IMR-90 (cell line): ENCODE data around the gene BAZ2A. TPM values are rescaled to one million over a fixed set of nuclear protein-coding genes. Genes with fewer than 3 reads are reported as not detected.

Experiments
- ATAC-seq: fragments of 200-7000 bp; cut with Tn5 transposase; 2 replicates; pipeline ENCODE4 v1.9.1; 2020; ENCODE audit warnings: low read depth, mild to moderate bottlenecking, moderate library complexity
- BruUV-seq: library from RNA; stranded (reverse); fragments of 400-500 nt; replicated peaks from 2 replicates; lab custom pipeline; 2021; lab: Mats Ljungman, UMichigan
- CTCF ChIA-PET: fragments of 300-600 bp; formaldehyde crosslinking; extraction: SDS; loops from one replicate; lab custom pipeline; 2021; ENCODE audit warnings: antibody characterized with exemption; lab: Yijun Ruan, JAX
- POLR2A ChIA-PET: fragments of 300-600 bp; sonication (Branson Sonifier 250); formaldehyde crosslinking; loops from one replicate; lab custom pipeline; 2022; ENCODE audit warnings: antibody characterized with exemption; ENCODE audit not compliant: unreplicated experiment; lab: Charles Lee
- DNase-seq: peaks from one replicate; pipeline ENCODE4 v3.0.0; 2013
- H2AFZ ChIP-seq: replicated peaks from 2 replicates; pipeline ENCODE3; 2013; ENCODE audit warnings: low read length, mild to moderate bottlenecking; ENCODE audit not compliant: poor library complexity
- H2AK5ac ChIP-seq: 2 replicates; pipeline ENCODE4 v1.6.1; 2013; ENCODE audit warnings: low read depth, low read length, inconsistent platforms
- H2AK9ac ChIP-seq: replicated peaks from 2 replicates; pipeline ENCODE3; 2013; ENCODE audit warnings: mild to moderate bottlenecking, low read depth, low read length, moderate library complexity; ENCODE audit not compliant: poor library complexity
- H2BK120ac ChIP-seq: 2 replicates; pipeline ENCODE4 v1.6.1; 2013; ENCODE audit warnings: low read depth, low read length, inconsistent platforms
- H2BK15ac ChIP-seq: 3 replicates; pipeline ENCODE4 v1.6.1; 2013; ENCODE audit warnings: low read depth, low read length, inconsistent platforms
- H2BK20ac ChIP-seq: 2 replicates; pipeline ENCODE4 v1.6.1; 2013; ENCODE audit warnings: low read depth, mild to moderate bottlenecking, inconsistent platforms, low read length, moderate library complexity
- H2BK5ac ChIP-seq: 2 replicates; pipeline ENCODE4 v1.6.1; 2013; ENCODE audit warnings: mild to moderate bottlenecking, low read depth, low read length, inconsistent platforms; ENCODE audit not compliant: poor library complexity, severe bottlenecking
- H3K14ac ChIP-seq: replicated peaks from 2 replicates; pipeline ENCODE4 v1.6.1; 2013; ENCODE audit warnings: low read depth, low read length, inconsistent platforms
- H3K18ac ChIP-seq: 2 replicates; pipeline ENCODE4 v1.6.1; 2013; ENCODE audit warnings: low read depth, low read length, control low read depth
- H3K23ac ChIP-seq: 2 replicates; pipeline ENCODE4 v1.6.1; 2013; ENCODE audit warnings: low read depth, low read length, inconsistent platforms
- H3K27ac ChIP-seq: 2 replicates; pipeline ENCODE4 v1.5.1; 2013; ENCODE audit warnings: mild to moderate bottlenecking, control low read depth, low read length; ENCODE audit not compliant: insufficient read depth
- H3K27me3 ChIP-seq: 2 replicates; pipeline ENCODE4 v1.6.1; 2013; ENCODE audit warnings: low read length; ENCODE audit not compliant: control insufficient read depth, insufficient read depth
- H3K36me3 ChIP-seq: 2 replicates; pipeline ENCODE4 v1.6.1; 2013; ENCODE audit warnings: low read length, mixed read lengths; ENCODE audit not compliant: control insufficient read depth, insufficient read depth
- H3K4ac ChIP-seq: 2 replicates; pipeline ENCODE4 v1.6.1; 2013; ENCODE audit warnings: low read depth, low read length, inconsistent platforms
- H3K4me1 ChIP-seq: 2 replicates; pipeline ENCODE4 v1.6.1; 2013; ENCODE audit warnings: low read length, mixed read lengths; ENCODE audit not compliant: control insufficient read depth, insufficient read depth
- H3K4me2 ChIP-seq: 2 replicates; pipeline ENCODE4 v1.6.1; 2013; ENCODE audit warnings: low read depth, mild to moderate bottlenecking, control low read depth, low read length, moderate library complexity
- H3K4me3 ChIP-seq: 2 replicates; pipeline ENCODE4 v1.5.1; 2013; ENCODE audit warnings: low read depth, mild to moderate bottlenecking, control low read depth, low read length, moderate library complexity; ENCODE audit not compliant: insufficient read depth
- H3K56ac ChIP-seq: 2 replicates; pipeline ENCODE4 v1.6.1; 2013; ENCODE audit warnings: low read length, inconsistent platforms; ENCODE audit not compliant: insufficient read depth; ENCODE audit errors: extremely low read depth
- H3K79me1 ChIP-seq, 2 experiments: 2 replicates each; pipeline ENCODE4 v1.6.1; 2013; ENCODE audit warnings: low read length in 2 of 2, inconsistent platforms in 1 of 2, low read depth in 1 of 2
- H3K9ac ChIP-seq: 2 replicates; pipeline ENCODE4 v1.6.1; 2013; ENCODE audit warnings: low read depth, low read length, control low read depth
- H3K9me1 ChIP-seq: 2 replicates; pipeline ENCODE4 v1.6.1; 2013; ENCODE audit warnings: low read length, inconsistent platforms; ENCODE audit not compliant: insufficient read depth
- H3K9me3 ChIP-seq: 2 replicates; pipeline ENCODE4 v1.6.1; 2013; ENCODE audit warnings: low read length; ENCODE audit not compliant: control insufficient read depth, insufficient read depth
- H4K20me1 ChIP-seq: 2 replicates; pipeline ENCODE4 v1.6.1; 2013; ENCODE audit warnings: low read length, inconsistent platforms; ENCODE audit not compliant: insufficient read depth
- H4K5ac ChIP-seq: 2 replicates; pipeline ENCODE4 v1.6.1; 2013; ENCODE audit warnings: mild to moderate bottlenecking, low read depth, low read length, control low read depth
- H4K8ac ChIP-seq, 2 experiments: 2 replicates each; pipeline ENCODE4 v1.6.1; 2013; ENCODE audit warnings: low read depth in 2 of 2, low read length in 2 of 2, control low read depth in 1 of 2, inconsistent platforms in 1 of 2
- H4K91ac ChIP-seq: 2 replicates; pipeline ENCODE4 v1.6.1; 2013; ENCODE audit warnings: low read depth, low read length, inconsistent platforms; ENCODE audit not compliant: insufficient read depth
- BHLHE40 ChIP-seq: fragments of 150-350 bp; IDR thresholded peaks from 2 replicates; pipeline ENCODE4 v1.6.1; 2016; ENCODE audit warnings: mild to moderate bottlenecking, low read depth, low read length
- MAFK ChIP-seq: IDR thresholded peaks from 2 replicates; pipeline ENCODE4 v1.6.1; 2012; ENCODE audit warnings: low read depth, low read length, improper control_type of control experiment
- MXI1 ChIP-seq: IDR thresholded peaks from 2 replicates; pipeline ENCODE4 v1.6.1; 2012; ENCODE audit warnings: low read depth, mild to moderate bottlenecking, low read length, moderate library complexity, borderline replicate concordance
- NFE2L2 ChIP-seq: fragments of 150-350 bp; IDR thresholded peaks from 2 replicates; pipeline ENCODE4 v1.6.1; 2016; ENCODE audit warnings: low read depth, mild to moderate bottlenecking, low read length
- RCOR1 ChIP-seq: IDR thresholded peaks from 2 replicates; pipeline ENCODE4 v1.6.1; 2012; ENCODE audit warnings: mild to moderate bottlenecking, low read length, improper control_type of control experiment; ENCODE audit not compliant: insufficient replicate concordance
- WGBS, 2 experiments: methylation state at CpG; one replicate each; pipeline versions ENCODE4 v1.1.5 to v1.1.7; 2013; ENCODE audit warnings: missing lambda C conversion rate in 2 of 2; ENCODE audit not compliant: insufficient read length in 1 of 2; ENCODE audit errors: extremely low coverage in 2 of 2; 5-methylcytosine and 5-hydroxymethylcytosine counted together
- dilution Hi-C: fragments of 300-500 bp; cut with HindIII; formaldehyde crosslinking; loops from one replicate; pipeline ENCODE4 v1.14.3; 2018; ENCODE audit warnings: low sequenced_read_pairs; ENCODE audit not compliant: unreplicated experiment
- in situ Hi-C: fragments of 300-500 bp; cut with MboI; formaldehyde crosslinking; loops from 3 replicates; pipeline ENCODE4 v1.14.3; 2019; ENCODE audit warnings: low sequenced_read_pairs, inconsistent platforms, mixed read lengths
- intact Hi-C: fragments of 100-400 bp; cut with micrococcal nuclease; formaldehyde crosslinking; loops from 2 replicates; pipeline ENCODE4 v1.10.0; 2022
- polyA plus RNA-seq, 3 experiments: library from polyadenylated mRNA; depleted of rRNA; stranded (reverse); fragments of >200 nt; gene quantifications; 2 replicates each; pipeline ENCODE4 v1.2.3, GENCODE V29; 2012; ENCODE audit warnings: low replicate concordance in 1 of 3
- total RNA-seq: library from RNA; depleted of rRNA; stranded (reverse); fragments of >200 nt; gene quantifications from 2 replicates; pipeline ENCODE4 v1.2.3, GENCODE V29; 2012
- TF ChIP-seq, protein P1 (sequence below): fragments of 150-350 bp; IDR thresholded peaks from 2 replicates; pipeline ENCODE4 v1.6.1; 2016; ENCODE audit warnings: low read depth, mild to moderate bottlenecking, low read length, moderate library complexity, borderline replicate concordance

BAZ2A gene
- total and polyA plus RNA-seq, 2 of the 4 experiments (the other 2 are of a cell fraction), result 15.4 to 42.8 TPM

DNA sequence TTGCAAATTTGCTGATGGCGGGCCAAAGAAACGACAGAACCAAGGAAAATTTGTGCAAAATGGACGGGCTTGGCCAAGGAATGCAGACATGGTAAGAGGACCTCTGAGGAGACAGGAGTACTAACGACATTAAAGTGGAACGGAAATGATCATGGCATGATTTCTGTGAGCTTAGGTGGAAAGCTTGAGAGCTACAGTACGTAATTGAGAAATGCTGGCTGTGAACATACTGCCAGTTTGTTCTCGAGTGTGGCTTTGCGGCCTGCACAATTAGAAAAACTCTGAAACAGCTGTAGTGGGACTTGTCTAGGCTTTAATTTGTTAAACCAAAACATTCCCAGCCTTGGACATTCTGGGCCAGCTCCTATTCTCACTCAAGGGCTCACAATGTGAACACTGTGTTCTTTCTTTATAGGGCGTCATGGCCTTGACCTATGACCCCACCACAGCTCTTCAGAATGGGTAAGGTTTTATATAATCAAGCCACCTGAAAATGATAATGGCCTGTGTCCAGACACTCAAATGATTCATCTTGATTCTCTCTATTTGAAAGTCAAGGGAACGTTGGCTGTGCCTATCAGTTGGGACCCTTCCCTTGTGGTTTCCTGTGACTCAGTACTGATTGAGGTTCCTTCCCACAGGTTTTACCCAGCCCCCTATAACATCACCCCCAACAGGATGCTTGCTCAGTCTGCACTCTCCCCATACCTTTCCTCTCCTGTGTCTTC, 48.5 kb downstream of the BAZ2A start:
- H3K4ac ChIP-seq, result no peak overlapping the region
- H3K9ac ChIP-seq, result no peak overlapping the region
- H2BK15ac ChIP-seq, result no peak overlapping the region
- intact Hi-C loops (no loop called here), in situ Hi-C loops (no loop called here), dilution Hi-C loops (no loop called here)
- peaks cover 35% of the 10 kb centered on the region for H3K36me3 ChIP-seq
- no peak overlapping the region for H2AK9ac ChIP-seq
- CTCF ChIA-PET, result interaction anchor here (1.0 to 1.5 kb wide), 5 partner anchors 8 to 68 kb away, joined by 3 to 4 read pairs (median 3); no protein-coding TSS in a partner anchor
- H3K18ac ChIP-seq, result no peak overlapping the region
- TF ChIP-seq RCOR1 (no peak), MAFK (no peak), MXI1 (no peak), BHLHE40 (no peak), NFE2L2 (no peak)
- TF ChIP-seq, protein P1, sequence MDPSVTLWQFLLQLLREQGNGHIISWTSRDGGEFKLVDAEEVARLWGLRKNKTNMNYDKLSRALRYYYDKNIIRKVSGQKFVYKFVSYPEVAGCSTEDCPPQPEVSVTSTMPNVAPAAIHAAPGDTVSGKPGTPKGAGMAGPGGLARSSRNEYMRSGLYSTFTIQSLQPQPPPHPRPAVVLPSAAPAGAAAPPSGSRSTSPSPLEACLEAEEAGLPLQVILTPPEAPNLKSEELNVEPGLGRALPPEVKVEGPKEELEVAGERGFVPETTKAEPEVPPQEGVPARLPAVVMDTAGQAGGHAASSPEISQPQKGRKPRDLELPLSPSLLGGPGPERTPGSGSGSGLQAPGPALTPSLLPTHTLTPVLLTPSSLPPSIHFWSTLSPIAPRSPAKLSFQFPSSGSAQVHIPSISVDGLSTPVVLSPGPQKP, result no peak
- no peak overlapping the region for H3K4me2 ChIP-seq
- DNase-seq, result peak; percentile 69
- no peak overlapping the region for H4K5ac ChIP-seq
- H3K27ac ChIP-seq, result no peak overlapping the region
- H3K4me3 ChIP-seq, result no peak overlapping the region
- H4K91ac ChIP-seq, result no peak overlapping the region
- POLR2A ChIA-PET, result no interaction called here
- no peak overlapping the region for H2BK120ac ChIP-seq
- no peak overlapping the region for H3K23ac ChIP-seq
- H3K9me3 ChIP-seq, result no peaks in the 10 kb centered on the region
- 0 out of 2 replicates have a peak overlapping the region, but pooled peaks have one; percentile 42 for H3K14ac ChIP-seq
- H3K56ac ChIP-seq, result no peak overlapping the region
- ATAC-seq, result no peak
- H2AFZ ChIP-seq, result no peak overlapping the region
- no peak overlapping the region for H2BK5ac ChIP-seq
- H2AK5ac ChIP-seq, result no peak overlapping the region
- no peak overlapping the region for H4K8ac ChIP-seq
- WGBS, 2 experiments, result 58% methylated on average over 4 of the region's 10 CpGs; no CpG with 5 or more reads in 1 of the 2 experiments
- peaks cover 0 to 26% of the 10 kb centered on the region in 2 experiments; a peak in 2 of 4 replicates for H3K79me1 ChIP-seq
- H2BK20ac ChIP-seq, result no peak overlapping the region
- peaks cover 8% of the 10 kb centered on the region; the same call in 1 of the 2 replicates for H3K9me1 ChIP-seq
- H3K27me3 ChIP-seq, result no peaks in the 10 kb centered on the region
- no peaks in the 10 kb centered on the region for H3K4me1 ChIP-seq
- no peaks in the 10 kb centered on the region for H4K20me1 ChIP-seq
- no TSS peak for BruUV-seq
